HG02763 (cell line): ENCODE data around the gene UFSP2.

ENCODE experiments used
- ATAC-seq: cut with Tn5 transposase; IDR thresholded peaks from one replicate; pipeline ENCODE4 v1.9.1; 2021; ENCODE audit warnings: mild to moderate bottlenecking, moderate library complexity; ENCODE audit not compliant: unreplicated experiment

The UFSP2 gene

DNA sequence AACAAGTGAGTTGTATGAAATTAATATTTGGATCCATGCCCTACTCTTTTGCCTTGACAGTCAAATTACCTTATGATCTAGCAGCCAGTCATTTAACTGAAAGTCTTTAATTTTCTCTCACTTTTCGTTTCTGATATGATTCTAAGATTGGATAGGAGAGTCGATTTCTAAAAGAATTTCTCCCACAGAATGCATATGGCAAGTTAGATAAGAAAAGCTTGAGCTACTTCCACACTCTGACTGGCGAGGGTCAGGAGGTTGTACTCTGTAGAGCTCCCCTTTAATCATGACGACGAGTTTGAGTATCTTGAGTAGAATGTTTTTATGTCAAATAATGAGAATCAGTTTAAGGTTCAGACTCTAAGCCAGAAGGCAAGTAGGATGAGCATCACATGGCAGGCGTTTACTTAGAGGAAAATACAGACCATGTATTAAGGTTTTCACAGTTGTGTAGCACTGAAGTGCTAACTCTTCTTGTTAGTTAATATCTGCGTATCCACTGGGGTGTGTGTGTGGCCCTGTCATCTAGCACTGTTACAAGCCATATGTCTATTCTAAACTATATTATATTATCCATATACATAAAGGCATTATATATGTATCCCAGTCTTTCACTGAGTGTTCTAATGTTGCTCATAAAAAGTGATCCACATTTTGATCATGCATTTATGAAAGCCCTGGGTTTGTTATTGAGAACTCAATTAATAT, 67.9 kb downstream of the UFSP2 start:
- ATAC-seq = no peak

DNA sequence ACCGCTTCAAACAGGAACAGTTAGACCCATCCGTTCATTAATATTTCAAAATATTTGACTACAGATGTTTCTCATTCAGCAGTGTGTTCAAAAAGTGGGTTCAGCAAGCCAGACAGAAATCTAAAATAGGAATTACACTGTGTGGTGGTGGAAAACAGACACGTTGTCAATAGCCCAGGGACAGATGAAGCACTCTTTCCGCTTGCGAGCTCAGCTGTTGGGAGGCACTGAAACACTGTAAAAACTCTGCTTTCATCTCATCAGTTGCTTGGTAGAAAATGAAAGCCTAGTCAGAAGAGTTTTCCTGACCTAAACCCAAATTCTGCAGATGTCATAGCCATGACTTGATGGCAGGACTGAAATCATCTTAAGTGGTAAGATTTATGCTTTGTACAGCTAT, 68.6 kb downstream of the UFSP2 start:
- no peak for ATAC-seq

GRCh38 chr4:185352741-185353140, 73.0 kb downstream of the UFSP2 start:
- no peak for ATAC-seq

- no peak for ATAC-seq
Measured at GRCh38 chr4:185352202-185352601, 73.6 kb downstream of the UFSP2 start.

DNA sequence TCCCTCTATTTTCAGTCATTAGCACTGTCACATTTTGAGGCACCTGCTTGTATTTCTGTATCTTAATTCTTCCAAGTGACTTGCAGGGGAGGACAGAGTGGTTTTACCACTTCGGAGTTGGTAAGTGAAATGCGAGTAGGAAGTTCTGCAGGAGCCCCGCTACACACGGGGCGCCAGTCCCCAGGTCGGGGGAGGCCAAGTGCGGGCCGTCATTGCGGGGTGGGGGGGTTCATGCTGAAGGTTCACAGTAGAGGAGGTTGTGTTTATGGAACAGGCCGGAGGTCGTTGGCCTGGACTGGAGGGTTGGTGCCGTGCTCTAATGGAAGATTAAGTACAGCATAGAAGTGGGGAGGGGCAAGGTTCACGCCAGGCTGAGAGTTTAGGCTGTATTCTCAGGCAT, 74.1 kb downstream of the UFSP2 start:
- ATAC-seq = no peak
